ENCODE data around the gene VPS39. TPM values are rescaled to one million over a fixed set of nuclear protein-coding genes. Genes with fewer than 3 reads are reported as not detected.
"Not testable (repeated sequence)": the region's sequence is repeated elsewhere in the genome, so short reads cannot be mapped to it uniquely, and the experiment has no call there.

VPS39 gene
- total RNA-seq, 1 donor from 2014 or later: 79.9 TPM

- no peak overlapping the region for H3K27ac ChIP-seq
- no peak for TF ChIP-seq CTCF (IDR thresholded peaks at IDR 0.05)
- no peaks in the 10 kb centered on the region for H3K27me3 ChIP-seq (ENCODE audit: low read depth)
- peaks cover 97% of the 10 kb centered on the region for H3K36me3 ChIP-seq
- DNase-seq: no peak
- ATAC-seq: no peak
- peaks cover 5% of the 10 kb centered on the region for H3K4me1 ChIP-seq
- no peaks in the 10 kb centered on the region for H3K9me3 ChIP-seq
- no peak overlapping the region for H3K4me3 ChIP-seq
- intact Hi-C loops (cut with DNase I): no loop called here
Measured at GRCh38 chr15:42232606-42233005, 24.5 kb upstream of the VPS39 start.

- no peak for ATAC-seq
- no peak overlapping the region for H3K27ac ChIP-seq
- peaks cover 97% of the 10 kb centered on the region for H3K36me3 ChIP-seq
- H3K27me3 ChIP-seq (ENCODE audit: low read depth): no peaks in the 10 kb centered on the region
- intact Hi-C loops (cut with DNase I): no loop called here
- no peak for DNase-seq
- no peak for TF ChIP-seq CTCF (IDR thresholded peaks at IDR 0.05)
- H3K4me3 ChIP-seq: no peak overlapping the region
- H3K4me1 ChIP-seq: peaks cover 6% of the 10 kb centered on the region
- H3K9me3 ChIP-seq: no peaks in the 10 kb centered on the region
Measured at GRCh38 chr15:42231088-42231487, 23.0 kb upstream of the VPS39 start.

- H3K27ac ChIP-seq; H3K4me3 ChIP-seq; H3K4me1 ChIP-seq; intact Hi-C loops (cut with DNase I); DNase-seq; H3K27me3 ChIP-seq (ENCODE audit: low read depth); ATAC-seq; H3K9me3 ChIP-seq: not testable (repeated sequence)
- H3K36me3 ChIP-seq: peaks cover 97% of the 10 kb centered on the region
Measured at GRCh38 chr15:42228981-42229380, 20.9 kb upstream of the VPS39 start.

DNA sequence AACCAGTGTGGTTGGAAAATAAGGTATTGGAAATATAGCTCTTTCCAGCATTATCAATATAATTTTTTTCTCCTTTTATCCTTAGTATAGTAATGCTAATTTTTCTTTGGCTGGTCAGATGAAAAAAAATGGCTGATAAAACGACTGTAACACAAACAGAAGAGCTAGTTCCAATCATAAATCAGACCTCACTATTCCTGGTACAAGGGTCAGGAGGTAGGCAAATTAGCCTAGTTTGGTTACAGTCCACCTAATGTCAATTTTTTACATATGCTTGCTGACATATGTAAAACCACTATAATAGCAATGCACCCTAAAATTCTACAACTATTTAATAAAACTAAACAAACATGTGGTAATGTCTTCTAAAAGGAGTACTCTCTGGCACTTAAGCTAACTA is 19.9 kb upstream of the VPS39 start:
- Histone ChIP-seq H3K4me3 (no peak overlapping the region), H3K27me3 (ENCODE audit: low read depth) (no peaks in the 10 kb centered on the region), H3K36me3 (peaks cover 97% of the 10 kb centered on the region), H3K9me3 (no peaks in the 10 kb centered on the region), H3K27ac (no peak overlapping the region), H3K4me1 (peaks cover 6% of the 10 kb centered on the region)
- no peak for ATAC-seq
- no peak for DNase-seq
- TF ChIP-seq CTCF (IDR thresholded peaks at IDR 0.05): no peak
- intact Hi-C loops (cut with DNase I): no loop called here

GRCh38 chr15:42226648-42227047 is 18.5 kb upstream of the VPS39 start:
- ATAC-seq (no peak), DNase-seq (no peak)
- Histone ChIP-seq H3K4me1 (peaks cover 6% of the 10 kb centered on the region), H3K4me3 (no peak overlapping the region), H3K27me3 (ENCODE audit: low read depth) (no peaks in the 10 kb centered on the region), H3K36me3 (peaks cover 97% of the 10 kb centered on the region), H3K9me3 (no peaks in the 10 kb centered on the region), H3K27ac (no peak overlapping the region)
- intact Hi-C loops (cut with DNase I): no loop called here
- TF ChIP-seq CTCF (IDR thresholded peaks at IDR 0.05): no peak

DNA sequence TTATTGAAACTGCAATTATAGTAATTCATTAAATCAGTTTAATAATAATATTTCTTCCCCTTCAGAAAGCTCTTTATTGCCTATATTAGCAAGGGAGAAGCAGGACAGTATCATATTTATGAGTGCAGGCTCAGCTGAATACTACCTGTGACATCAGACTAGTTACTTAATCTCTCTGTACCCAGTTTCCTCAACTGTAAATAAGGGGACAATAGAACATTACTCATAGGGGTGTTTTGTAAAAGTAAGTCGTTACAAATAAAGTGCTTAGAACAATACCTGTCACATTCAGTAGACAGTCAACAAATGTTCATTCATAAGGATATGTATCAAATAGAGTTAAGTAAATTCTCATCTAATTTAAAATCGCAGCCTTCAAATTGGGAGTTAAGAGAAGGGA is 12.1 kb upstream of the VPS39 start:
- peaks cover 95% of the 10 kb centered on the region for H3K36me3 ChIP-seq
- TF ChIP-seq CTCF (IDR thresholded peaks at IDR 0.05): no peak
- intact Hi-C loops (cut with DNase I): no loop called here
- no peak overlapping the region for H3K4me3 ChIP-seq
- no peaks in the 10 kb centered on the region for H3K4me1 ChIP-seq
- H3K9me3 ChIP-seq: no peaks in the 10 kb centered on the region
- no peak overlapping the region for H3K27ac ChIP-seq
- ATAC-seq (no peak), DNase-seq (no peak)
- H3K27me3 ChIP-seq (ENCODE audit: low read depth): no peaks in the 10 kb centered on the region
